Upper lobe of right lung (tissue), 1 donor: Measurements from ENCODE around the gene PTCSC3. TPM values are rescaled to one million over a fixed set of nuclear protein-coding genes. Genes with fewer than 3 reads are reported as not detected.

Experiments
- ATAC-seq: fragments of 200-7000 bp; cut with Tn5 transposase; one replicate; pipeline ENCODE4 v1.9.1; 2020; ENCODE audit warnings: mild to moderate bottlenecking, moderate library complexity
- DNase-seq: peaks from one replicate; pipeline ENCODE4 v3.0.0-alpha.2; 2020
- H3K27ac ChIP-seq: fragments of 200-600 bp; one replicate; pipeline ENCODE4 v1.8.0; 2022
- H3K27me3 ChIP-seq: fragments of 200-600 bp; one replicate; pipeline ENCODE4 v1.8.0; 2022; ENCODE audit warnings: mild to moderate bottlenecking
- H3K36me3 ChIP-seq: fragments of 200-600 bp; one replicate; pipeline ENCODE4 v1.8.0; 2022
- H3K4me1 ChIP-seq: fragments of 200-600 bp; one replicate; pipeline ENCODE4 v1.8.0; 2022
- H3K4me3 ChIP-seq: fragments of 200-600 bp; one replicate; pipeline ENCODE4 v1.8.0; 2022; ENCODE audit warnings: mild to moderate bottlenecking
- H3K9me3 ChIP-seq: fragments of 200-600 bp; one replicate; pipeline ENCODE4 v1.8.0; 2022
- CTCF ChIP-seq: fragments of 200-600 bp; IDR thresholded peaks from one replicate; pipeline ENCODE4 v1.8.0; 2022; ENCODE audit warnings: antibody characterized with exemption
- intact Hi-C: fragments of 100-400 bp; cut with DNase I; formaldehyde crosslinking; loops from one replicate; pipeline ENCODE4 v1.11.0; 2022
- total RNA-seq: library from RNA; stranded (reverse); fragmentation: NEBNext Ultra II Directional; extraction: Animal tissue kit (Norgen Biotek cat#: 25700); gene quantifications from one replicate; pipeline ENCODE4 v1.2.1, GENCODE V29; 2021
- donor health status: DM: no; HTN: yes; CAD: no; lungs with severe emphysema.

The PTCSC3 gene
- total RNA-seq, 1 donor from 2014 or later = 2.8 TPM

- Histone ChIP-seq H3K36me3 (no peaks in the 10 kb centered on the region), H3K4me3 (no peak overlapping the region), H3K27me3 (no peaks in the 10 kb centered on the region), H3K9me3 (no peaks in the 10 kb centered on the region), H3K27ac (no peak overlapping the region), H3K4me1 (no peaks in the 10 kb centered on the region)
- intact Hi-C loops = no loop called here
- ATAC-seq = no peak
- TF ChIP-seq CTCF = no peak
- no peak for DNase-seq
Observed at GRCh38 chr14:36212577-36212976, 36.1 kb upstream of the PTCSC3 start.

DNA sequence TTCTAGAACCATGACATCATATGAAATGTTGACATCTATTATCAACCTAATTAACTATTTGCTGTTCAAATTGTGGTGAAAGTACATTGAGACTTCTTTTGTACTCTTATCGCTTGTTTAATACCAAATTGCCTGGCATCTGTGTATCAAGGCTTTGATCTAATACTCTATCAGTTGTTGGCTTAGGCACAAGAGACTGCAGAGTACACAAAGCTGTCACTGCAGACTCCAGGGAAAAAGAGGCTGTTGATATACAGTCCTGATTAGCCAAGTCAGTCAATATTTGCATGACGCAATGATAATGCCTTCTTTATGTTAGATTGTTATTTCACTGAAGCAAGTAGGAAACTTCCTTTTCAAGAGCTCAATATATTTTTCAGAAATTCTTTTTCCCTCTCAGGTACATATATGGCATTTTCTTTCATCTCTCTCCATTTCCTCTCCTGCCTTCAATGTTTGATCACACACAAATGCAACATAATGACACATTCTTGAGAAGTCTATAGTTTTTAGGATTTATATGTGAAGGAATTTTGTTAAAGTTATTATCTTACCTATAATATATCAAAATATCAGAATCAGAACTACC, 32.3 kb upstream of the PTCSC3 start:
- no peak for DNase-seq
- no peak overlapping the region for H3K27ac ChIP-seq
- no peaks in the 10 kb centered on the region for H3K4me1 ChIP-seq
- no peaks in the 10 kb centered on the region for H3K36me3 ChIP-seq
- H3K4me3 ChIP-seq = no peak overlapping the region
- TF ChIP-seq CTCF = no peak
- H3K27me3 ChIP-seq = no peaks in the 10 kb centered on the region
- intact Hi-C loops = no loop called here
- H3K9me3 ChIP-seq = no peaks in the 10 kb centered on the region
- ATAC-seq = peak; percentile 67

DNA sequence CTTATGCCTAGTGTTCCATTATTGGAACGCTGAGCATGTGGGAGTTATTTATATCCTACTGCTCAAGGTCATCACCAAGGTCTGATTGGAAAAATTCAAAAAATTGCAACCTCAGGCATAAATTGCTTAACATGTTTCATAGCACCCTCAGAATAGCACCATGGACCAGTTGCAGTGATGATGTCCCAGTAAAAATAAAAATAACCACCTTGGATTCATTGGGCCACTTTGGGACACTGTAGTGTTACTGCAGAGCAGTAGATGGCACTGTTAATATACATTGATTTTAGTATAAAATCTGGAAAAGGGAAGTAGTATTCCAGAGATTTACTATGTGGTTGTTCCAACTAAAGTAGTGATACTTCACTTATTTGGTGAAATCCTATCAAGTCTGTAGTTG, 31.0 kb upstream of the PTCSC3 start:
- H3K9me3 ChIP-seq = no peaks in the 10 kb centered on the region
- peak; percentile 60 for TF ChIP-seq CTCF
- intact Hi-C loops = no loop called here
- H3K36me3 ChIP-seq = no peaks in the 10 kb centered on the region
- H3K27me3 ChIP-seq = no peaks in the 10 kb centered on the region
- DNase-seq = no peak
- H3K4me1 ChIP-seq = no peaks in the 10 kb centered on the region
- H3K27ac ChIP-seq = no peak overlapping the region
- ATAC-seq = peak; percentile 89
- H3K4me3 ChIP-seq = no peak overlapping the region

- ATAC-seq = no peak
- intact Hi-C loops = no loop called here
Observed at GRCh38 chr14:36204461-36205073, 28.0 kb upstream of the PTCSC3 start.

GRCh38 chr14:36198378-36198777, 21.9 kb upstream of the PTCSC3 start:
- ATAC-seq = no peak
- Histone ChIP-seq H3K9me3 (no peaks in the 10 kb centered on the region), H3K27ac (no peak overlapping the region), H3K27me3 (no peaks in the 10 kb centered on the region), H3K4me1 (no peaks in the 10 kb centered on the region), H3K36me3 (no peaks in the 10 kb centered on the region), H3K4me3 (no peak overlapping the region)
- intact Hi-C loops = no loop called here
- no peak for TF ChIP-seq CTCF
- DNase-seq = no peak

More at GRCh38 chr14:36204461-36205073, 28.0 kb upstream of the PTCSC3 start:
- Histone ChIP-seq H3K9me3 (no peaks in the 10 kb centered on the region), H3K36me3 (no peaks in the 10 kb centered on the region), H3K27me3 (no peaks in the 10 kb centered on the region), H3K27ac (no peak overlapping the region), H3K4me1 (no peaks in the 10 kb centered on the region), H3K4me3 (no peak overlapping the region)
- TF ChIP-seq CTCF = no peak
- no peak for DNase-seq
